ENCODE results near the gene HDAC1.

Gene HDAC1

GRCh38 chr1:32357614-32358013 lies 65.7 kb downstream of the HDAC1 start:
- no peak for DNase-seq (ENCODE audit: low read depth)
- no peak for TF ChIP-seq CTCF (IDR thresholded peaks at IDR 0.05; ENCODE audit: insufficient read depth, low read depth, low read length, missing control alignments)
- H3K4me3 ChIP-seq (ENCODE audit: low read length) = no peak overlapping the region

DNA sequence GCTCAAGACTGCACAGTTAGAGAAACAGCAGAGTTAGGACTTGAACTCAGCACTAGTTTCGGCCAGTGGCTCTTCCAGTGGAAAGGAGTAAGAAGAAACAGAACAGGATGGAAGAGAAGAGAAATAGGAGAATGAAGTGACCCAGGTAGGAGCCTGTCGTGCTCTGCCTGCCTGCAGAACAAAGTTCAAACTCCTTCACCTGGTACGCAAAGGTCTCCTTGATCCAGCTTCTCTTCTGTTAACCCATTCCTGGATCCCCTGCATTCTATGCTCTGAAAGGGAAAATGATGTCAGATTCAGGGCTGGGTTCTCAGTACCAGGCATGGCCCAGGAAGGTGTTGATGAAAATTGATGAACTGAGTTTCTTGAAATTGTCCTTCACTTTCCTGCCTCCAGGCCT lies 66.6 kb downstream of the HDAC1 start:
- TF ChIP-seq CTCF (IDR thresholded peaks at IDR 0.05; ENCODE audit: insufficient read depth, low read depth, low read length, missing control alignments) = no peak
- DNase-seq (ENCODE audit: low read depth) = no peak
- no peak overlapping the region for H3K4me3 ChIP-seq (ENCODE audit: low read length)

GRCh38 chr1:32361308-32361673 lies 69.4 kb downstream of the HDAC1 start:
- no peak overlapping the region for H3K4me3 ChIP-seq (ENCODE audit: low read length)
- no peak for DNase-seq (ENCODE audit: low read depth)
- TF ChIP-seq CTCF (IDR thresholded peaks at IDR 0.05; ENCODE audit: insufficient read depth, low read depth, low read length, missing control alignments) = no peak

DNA sequence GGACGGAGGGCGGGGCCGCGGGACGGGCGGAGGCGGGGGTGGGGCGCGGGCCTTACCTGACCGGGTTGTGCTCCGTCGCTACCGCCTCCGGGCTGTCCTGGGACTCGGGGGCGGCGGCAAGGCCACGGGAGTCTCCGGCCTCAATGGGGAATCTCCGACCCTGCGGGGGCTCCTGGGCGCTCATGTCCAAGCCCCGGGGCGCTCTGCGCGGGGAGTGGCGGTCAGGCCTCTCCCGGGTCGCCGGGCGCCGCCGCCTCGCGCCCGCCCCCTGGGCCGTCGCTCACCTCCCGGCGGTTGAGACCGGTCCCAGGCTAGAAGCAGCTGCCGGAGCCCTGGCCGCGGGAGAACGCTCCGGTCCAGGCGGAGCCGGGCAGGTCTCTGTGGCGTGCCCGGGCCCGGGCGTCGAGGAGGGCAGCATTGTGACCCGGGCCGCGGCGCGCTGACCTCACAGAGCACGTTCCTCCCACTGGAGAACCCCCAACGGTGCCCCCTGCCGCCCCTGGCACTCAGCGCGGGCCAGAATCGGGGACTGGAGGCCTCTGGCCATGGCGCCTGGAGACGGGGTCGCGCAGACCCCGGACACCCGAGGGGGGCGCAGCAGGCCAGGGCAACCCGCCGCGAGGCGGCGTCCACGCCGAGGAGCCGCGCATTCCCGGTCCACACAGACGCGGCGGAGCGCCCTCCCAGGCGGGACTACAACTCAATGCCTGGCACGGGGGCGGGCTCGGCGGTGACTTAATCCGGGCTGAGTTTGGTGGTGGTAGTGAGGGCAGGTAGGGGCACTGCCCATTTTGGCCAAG lies 70.0 kb downstream of the HDAC1 start:
- peak; percentile 37 for DNase-seq (ENCODE audit: low read depth)
- H3K4me3 ChIP-seq (ENCODE audit: low read length) = peak overlapping the region; percentile 36
- no peak for TF ChIP-seq CTCF (IDR thresholded peaks at IDR 0.05; ENCODE audit: insufficient read depth, low read depth, low read length, missing control alignments)

DNA sequence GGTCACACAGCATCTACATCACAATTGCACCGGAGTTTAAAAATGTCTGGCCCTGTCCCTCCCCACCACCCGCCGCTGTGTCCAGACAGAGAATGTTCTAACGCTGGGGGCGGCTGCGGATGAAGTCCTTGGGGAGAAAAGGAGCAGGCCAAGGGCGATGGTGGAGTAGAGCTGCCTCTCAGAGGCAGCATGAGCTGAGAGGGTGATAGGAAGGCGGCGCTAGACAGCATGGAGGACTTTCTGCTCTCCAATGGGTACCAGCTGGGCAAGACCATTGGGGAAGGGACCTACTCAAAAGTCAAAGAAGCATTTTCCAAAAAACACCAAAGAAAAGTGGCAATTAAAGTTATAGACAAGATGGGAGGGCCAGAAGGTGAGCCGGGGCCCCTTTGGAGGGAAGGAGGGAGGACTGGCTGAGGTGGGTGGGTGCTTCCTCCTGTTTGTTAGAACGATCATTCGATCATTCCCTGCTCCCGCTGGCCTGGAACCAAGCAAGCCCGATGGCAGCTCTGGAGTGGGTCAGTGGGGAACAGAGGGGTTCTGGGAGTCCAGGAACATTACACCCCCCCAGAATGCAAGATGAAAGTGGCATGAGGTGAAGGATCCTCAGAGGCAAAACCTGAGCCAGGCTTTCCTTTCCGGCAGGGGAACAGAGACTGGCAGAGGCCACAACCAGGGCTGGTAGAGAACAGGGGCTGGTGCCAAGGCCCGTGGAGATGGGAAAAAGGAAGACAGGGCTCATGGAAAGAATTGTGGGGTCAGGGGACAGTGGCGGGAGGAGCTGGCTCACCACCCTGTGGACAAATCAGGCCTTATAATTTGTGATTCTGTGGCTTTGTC lies 70.8 kb downstream of the HDAC1 start, which contains the start of the genes FAM229A and TSSK3:
Gene FAM229A, minus strand, starts transcription at position 12 of the 840 bp plus-strand sequence. CDS start 394 bp downstream, outside the sequence.
Gene TSSK3, plus strand, starts transcription at position 66 of the 840 bp plus-strand sequence. Its CDS starts 163 bp downstream, at position 229.
- H3K4me3 ChIP-seq (ENCODE audit: low read length) = peak within 1 kb of the TSS; percentile 36
- no peak for DNase-seq (ENCODE audit: low read depth)
- TF ChIP-seq CTCF (IDR thresholded peaks at IDR 0.05; ENCODE audit: insufficient read depth, low read depth, low read length, missing control alignments) = no peak

GRCh38 chr1:32363713-32364112 lies 71.8 kb downstream of the HDAC1 start:
- no peak overlapping the region for H3K4me3 ChIP-seq (ENCODE audit: low read length)
- TF ChIP-seq CTCF (IDR thresholded peaks at IDR 0.05; ENCODE audit: insufficient read depth, low read depth, low read length, missing control alignments) = no peak
- DNase-seq (ENCODE audit: low read depth) = no peak

All from epithelial cell of esophagus (primary cell).